Measurements from ENCODE around the gene EIF2S3.
A peak's percentile ranks its signal among the peaks of the same experiment; 100 is the strongest.
"Not testable (repeated sequence)": the region's sequence is repeated elsewhere in the genome, so short reads cannot be mapped to it uniquely, and the experiment has no call there.

EIF2S3 gene

DNA sequence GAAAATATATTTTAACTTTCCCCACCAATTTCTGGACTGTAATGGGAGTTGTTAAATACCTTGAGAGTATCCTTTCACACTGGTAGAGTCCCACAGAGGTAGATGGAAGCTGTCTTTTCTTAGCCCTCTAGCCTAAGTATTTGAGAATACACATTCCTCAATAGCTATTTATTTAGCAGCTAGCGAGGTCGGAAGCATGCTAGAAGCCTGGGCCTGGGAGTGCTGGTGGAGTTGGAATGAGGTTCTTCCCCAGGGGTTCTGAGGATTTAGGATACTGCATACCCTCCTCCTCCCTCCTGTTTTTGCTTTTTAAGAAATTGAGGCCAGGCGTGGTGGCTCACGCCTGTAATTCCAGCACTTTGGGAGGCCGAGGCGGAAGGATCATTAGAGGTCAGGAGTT is 26.8 kb upstream of the EIF2S3 start:
- peaks cover 4% of the 10 kb centered on the region for H3K36me3 Mint-ChIP-seq (ENCODE audit: low read depth)
- peaks cover 17% of the 10 kb centered on the region for H3K4me1 Mint-ChIP-seq
- TF ChIP-seq, protein P1, sequence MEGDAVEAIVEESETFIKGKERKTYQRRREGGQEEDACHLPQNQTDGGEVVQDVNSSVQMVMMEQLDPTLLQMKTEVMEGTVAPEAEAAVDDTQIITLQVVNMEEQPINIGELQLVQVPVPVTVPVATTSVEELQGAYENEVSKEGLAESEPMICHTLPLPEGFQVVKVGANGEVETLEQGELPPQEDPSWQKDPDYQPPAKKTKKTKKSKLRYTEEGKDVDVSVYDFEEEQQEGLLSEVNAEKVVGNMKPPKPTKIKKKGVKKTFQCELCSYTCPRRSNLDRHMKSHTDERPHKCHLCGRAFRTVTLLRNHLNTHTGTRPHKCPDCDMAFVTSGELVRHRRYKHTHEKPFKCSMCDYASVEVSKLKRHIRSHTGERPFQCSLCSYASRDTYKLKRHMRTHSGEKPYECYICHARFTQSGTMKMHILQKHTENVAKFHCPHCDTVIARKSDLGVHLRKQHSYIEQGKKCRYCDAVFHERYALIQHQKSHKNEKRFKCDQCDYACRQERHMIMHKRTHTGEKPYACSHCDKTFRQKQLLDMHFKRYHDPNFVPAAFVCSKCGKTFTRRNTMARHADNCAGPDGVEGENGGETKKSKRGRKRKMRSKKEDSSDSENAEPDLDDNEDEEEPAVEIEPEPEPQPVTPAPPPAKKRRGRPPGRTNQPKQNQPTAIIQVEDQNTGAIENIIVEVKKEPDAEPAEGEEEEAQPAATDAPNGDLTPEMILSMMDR (IDR thresholded peaks at IDR 0.05; ENCODE audit: unreplicated experiment in 3 of 3) = no peak
- peak overlapping the region in 2 of 3 experiments; percentile 11 to 50 for H3K4me3 Mint-ChIP-seq
- H3K9me3 Mint-ChIP-seq = no peaks in the 10 kb centered on the region
- H3K27ac Mint-ChIP-seq = peak overlapping the region in 2 of 3 experiments; percentile 41 to 100
- no peaks in the 10 kb centered on the region for H3K27me3 Mint-ChIP-seq (ENCODE audit: low read depth)

DNA sequence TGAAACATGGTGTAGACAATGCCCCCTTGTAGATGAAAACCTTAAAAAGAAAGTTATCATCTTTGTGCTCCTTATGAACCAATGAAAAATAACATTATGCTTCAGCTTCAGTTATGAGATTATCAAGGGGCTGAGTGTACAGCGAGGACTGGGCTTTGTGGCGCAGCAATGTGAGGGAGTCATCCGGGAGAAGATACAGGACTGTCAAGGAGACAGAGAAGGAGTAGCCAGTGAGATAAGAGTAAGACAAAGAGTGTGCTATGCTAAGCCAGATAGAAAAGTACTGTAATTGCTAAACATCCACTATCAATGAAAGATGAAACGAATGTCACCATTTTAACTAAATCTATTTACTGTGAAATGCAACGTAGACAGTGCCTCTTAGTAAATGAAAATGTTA is 24.2 kb upstream of the EIF2S3 start:
- TF ChIP-seq, protein P1 (IDR thresholded peaks at IDR 0.05; ENCODE audit: unreplicated experiment in 3 of 3) = no peak
- H3K9me3 Mint-ChIP-seq = no peaks in the 10 kb centered on the region
- H3K4me1 Mint-ChIP-seq = peaks cover 10% of the 10 kb centered on the region
- H3K4me3 Mint-ChIP-seq = no peak overlapping the region
- no peaks in the 10 kb centered on the region for H3K27me3 Mint-ChIP-seq (ENCODE audit: low read depth)
- peak overlapping the region in 2 of 3 experiments; percentile 54 to 70 for H3K27ac Mint-ChIP-seq
- H3K36me3 Mint-ChIP-seq (ENCODE audit: low read depth) = no peaks in the 10 kb centered on the region

DNA sequence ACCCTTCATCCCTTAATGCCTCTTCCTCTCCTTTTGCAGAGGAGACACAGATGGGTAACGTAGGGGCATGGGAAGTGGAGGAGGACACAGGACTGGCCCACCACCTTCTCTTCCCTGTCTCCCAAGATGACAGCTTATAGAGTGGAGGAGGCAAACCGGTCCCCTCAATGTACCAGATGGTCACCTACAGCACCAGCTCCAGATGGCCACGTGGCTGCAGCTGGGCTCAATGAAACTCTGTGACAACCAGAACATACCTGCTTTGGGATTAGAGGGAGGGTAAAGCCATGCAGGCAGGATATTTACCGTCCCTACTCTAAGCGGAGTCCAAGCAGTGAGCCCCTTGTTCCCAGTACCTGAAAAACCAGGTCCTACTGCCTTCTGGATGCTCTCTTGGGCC is 20.3 kb upstream of the EIF2S3 start:
- Mint-ChIP-seq H3K27ac (no peak overlapping the region), H3K4me3 (no peak overlapping the region), H3K27me3 (ENCODE audit: low read depth) (no peaks in the 10 kb centered on the region), H3K9me3 (no peaks in the 10 kb centered on the region), H3K4me1 (peaks cover 10% of the 10 kb centered on the region), H3K36me3 (ENCODE audit: low read depth) (no peaks in the 10 kb centered on the region)
- TF ChIP-seq, protein P1 (IDR thresholded peaks at IDR 0.05; ENCODE audit: unreplicated experiment in 3 of 3) = no peak

DNA sequence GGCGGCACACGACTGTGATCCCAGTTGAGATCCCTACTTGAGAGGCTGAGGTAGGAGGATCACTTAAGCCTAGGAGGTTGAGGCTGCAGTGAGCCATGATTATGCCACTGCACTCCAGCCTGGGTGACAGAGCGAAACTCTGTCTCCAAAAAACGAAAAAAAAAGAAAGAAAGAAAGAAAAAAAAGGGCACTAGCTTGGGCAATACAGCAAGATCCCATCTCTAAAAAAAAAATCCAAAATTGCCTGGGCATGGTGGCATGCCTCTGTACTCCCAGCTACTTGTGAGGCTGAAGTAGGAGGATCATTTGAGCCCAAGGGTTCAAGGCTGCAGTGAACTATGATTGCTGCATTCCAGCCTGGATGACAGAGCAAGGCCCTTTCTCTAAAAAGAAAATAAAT is 17.0 kb upstream of the EIF2S3 start:
- no peaks in the 10 kb centered on the region for H3K36me3 Mint-ChIP-seq (ENCODE audit: low read depth)
- H3K27ac Mint-ChIP-seq = no peak overlapping the region
- no peak overlapping the region for H3K4me3 Mint-ChIP-seq
- no peaks in the 10 kb centered on the region for H3K27me3 Mint-ChIP-seq (ENCODE audit: low read depth)
- H3K4me1 Mint-ChIP-seq = no peaks in the 10 kb centered on the region
- no peaks in the 10 kb centered on the region for H3K9me3 Mint-ChIP-seq
- TF ChIP-seq, protein P1 (IDR thresholded peaks at IDR 0.05; ENCODE audit: unreplicated experiment in 3 of 3) = no peak

DNA sequence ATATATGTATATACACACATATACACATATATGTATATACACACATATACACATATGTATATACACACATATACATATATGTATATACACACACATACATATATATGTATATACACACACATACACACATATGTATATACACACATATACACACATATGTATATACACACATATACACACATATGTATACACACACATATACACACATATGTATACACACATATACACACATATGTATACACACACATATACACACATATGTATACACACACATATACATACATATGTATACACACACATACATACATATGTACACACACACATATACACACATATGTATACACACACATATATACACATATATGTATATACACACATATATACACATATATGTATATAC is 8.7 kb upstream of the EIF2S3 start:
- not testable (repeated sequence) for H3K27ac Mint-ChIP-seq; H3K9me3 Mint-ChIP-seq; H3K36me3 Mint-ChIP-seq (ENCODE audit: low read depth); H3K4me3 Mint-ChIP-seq; H3K27me3 Mint-ChIP-seq (ENCODE audit: low read depth); H3K4me1 Mint-ChIP-seq

DNA sequence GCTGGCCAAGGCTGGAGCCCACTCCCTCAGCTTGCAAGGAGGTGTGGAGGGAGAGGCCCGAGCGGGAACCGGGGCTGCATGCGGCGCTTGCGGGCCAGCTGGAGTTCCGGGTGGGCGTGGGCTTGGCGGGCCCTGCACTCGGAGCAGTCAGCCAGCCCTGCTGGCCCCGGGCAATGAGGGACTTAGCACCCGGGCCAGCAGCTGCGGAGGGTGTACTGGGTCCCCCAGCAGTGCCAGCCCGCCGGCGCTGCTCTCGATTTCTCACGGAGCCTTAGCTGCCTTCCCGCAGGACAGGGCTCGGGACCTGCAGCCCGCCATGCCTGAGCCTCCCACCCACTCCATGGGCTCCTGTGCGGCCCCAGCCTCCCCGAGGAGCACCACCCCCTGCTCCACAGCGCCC is 5.1 kb upstream of the EIF2S3 start:
- not testable (repeated sequence) for H3K27me3 Mint-ChIP-seq (ENCODE audit: low read depth); H3K4me1 Mint-ChIP-seq; H3K4me3 Mint-ChIP-seq; H3K36me3 Mint-ChIP-seq (ENCODE audit: low read depth); H3K9me3 Mint-ChIP-seq; H3K27ac Mint-ChIP-seq

DNA sequence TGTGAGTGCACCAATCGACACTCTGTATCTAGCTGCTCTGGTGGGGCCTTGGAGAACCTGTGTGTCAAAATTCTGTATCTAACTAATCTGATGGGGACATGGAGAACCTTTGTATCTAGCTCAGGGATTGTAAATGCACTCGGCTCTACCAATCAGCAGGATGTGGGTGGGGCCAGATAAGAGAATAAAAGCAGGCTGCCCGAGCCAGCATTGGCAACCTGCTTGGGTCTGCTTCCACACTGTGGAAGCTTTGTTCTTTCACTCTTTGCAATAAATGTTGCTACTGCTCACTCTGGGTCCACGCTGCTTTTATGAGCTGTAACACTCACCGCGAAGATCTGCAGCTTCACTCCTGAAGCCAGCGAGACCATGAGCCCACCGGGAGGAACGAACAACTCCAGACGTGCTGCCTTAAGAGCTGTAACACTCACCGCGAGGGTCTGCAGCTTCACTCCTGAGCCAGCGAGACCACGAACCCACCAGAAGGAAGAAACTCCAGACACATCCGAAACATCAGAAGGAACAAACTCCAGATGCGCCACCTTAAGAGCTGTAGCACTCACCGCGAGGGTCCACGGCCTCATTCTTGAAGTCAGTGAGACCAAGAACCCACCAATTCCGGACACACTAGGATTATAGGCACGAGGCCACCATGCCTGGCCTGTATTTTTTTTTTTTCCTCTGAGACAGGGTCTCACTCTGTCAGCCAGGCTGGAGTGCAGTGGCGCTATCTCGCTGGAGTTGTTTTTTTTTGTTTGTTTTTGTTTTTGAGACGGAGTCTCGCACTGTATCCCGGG is 4.0 kb upstream of the EIF2S3 start:
- Mint-ChIP-seq H3K27ac (peak overlapping the region; percentile 60 to 79 (median 69)), H3K4me3 (peak overlapping the region in 2 of 3 experiments; percentile 27 to 58)
- not testable (repeated sequence) for H3K27me3 Mint-ChIP-seq (ENCODE audit: low read depth); H3K36me3 Mint-ChIP-seq (ENCODE audit: low read depth); H3K9me3 Mint-ChIP-seq; H3K4me1 Mint-ChIP-seq

All from nephron (organoid).